Spleen (tissue), 11 donors: ENCODE data around the gene WNK1. TPM values are rescaled to one million over a fixed set of nuclear protein-coding genes. Genes with fewer than 3 reads are reported as not detected.

Experiments used
- DNase-seq: peaks from one replicate; pipeline ENCODE4 v3.0.0-alpha.2; 2020
- H3K27ac ChIP-seq, 8 donors: fragments of 200-600 bp; sonication (generic) in 7 of 8; 1 replicate in 4 of 8; 2 replicates in 4 of 8; pipeline versions ENCODE4 v1.5.0 to v1.8.0; 2016 to 2021; ENCODE audit warnings: inconsistent platforms in 4 of 8, mild to moderate bottlenecking in 4 of 8, moderate library complexity in 1 of 8
- H3K27me3 ChIP-seq, 7 donors: fragments of 200-600 bp; sonication (generic) in 6 of 7; replicated peaks in 1 of 7; 1 replicate in 4 of 7; 2 replicates in 3 of 7; pipeline versions ENCODE4 v1.5.0 to v1.8.0; 2016 to 2021; ENCODE audit warnings: inconsistent platforms in 3 of 7, mild to moderate bottlenecking in 1 of 7
- H3K36me3 ChIP-seq, 6 donors: fragments of 200-600 bp; sonication (generic) in 5 of 6; 1 replicate in 4 of 6; 2 replicates in 2 of 6; pipeline versions ENCODE4 v1.5.0 to v1.8.0; 2016 to 2021; ENCODE audit warnings: inconsistent platforms in 2 of 6
- H3K4me1 ChIP-seq, 6 donors: fragments of 200-600 bp; sonication (generic) in 5 of 6; 1 replicate in 3 of 6; 2 replicates in 3 of 6; pipeline versions ENCODE4 v1.5.0 to v1.8.0; 2016 to 2021; ENCODE audit warnings: inconsistent platforms in 3 of 6
- H3K4me3 ChIP-seq, 8 donors: fragments of 200-600 bp; sonication (generic) in 7 of 8; 1 replicate in 4 of 8; 2 replicates in 4 of 8; pipeline versions ENCODE4 v1.5.0 to v1.8.0; 2016 to 2021; ENCODE audit warnings: inconsistent platforms in 4 of 8, mild to moderate bottlenecking in 4 of 8, moderate library complexity in 2 of 8
- H3K9me3 ChIP-seq, 8 donors: fragments of 200-600 bp; sonication (generic) in 7 of 8; 1 replicate in 4 of 8; 2 replicates in 4 of 8; pipeline versions ENCODE4 v1.5.0 to v1.8.0; 2016 to 2021; ENCODE audit warnings: inconsistent platforms in 4 of 8
- CTCF ChIP-seq, 11 experiments: fragments of 200-600 bp in 7 of 11; fragments of 450-650 bp in 4 of 11; sonication (generic) in 4 of 11; IDR thresholded peaks in 8 of 11; conservative IDR thresholded peaks in 3 of 11; 1 replicate in 7 of 11; 2 replicates in 4 of 11; pipeline versions ENCODE4 v1.4.0 to v1.8.0; 2016 to 2021; ENCODE audit warnings: antibody characterized with exemption in 11 of 11, inconsistent platforms in 4 of 11, mild to moderate bottlenecking in 1 of 11
- POLR2A ChIP-seq, 3 donors: fragments of 450-650 bp; IDR thresholded peaks; one replicate each; pipeline ENCODE4 v1.5.1; 2017; ENCODE audit warnings: antibody characterized with exemption in 3 of 3, mild to moderate bottlenecking in 1 of 3
- POLR2AphosphoS5 ChIP-seq, 3 donors: sonication (generic); formaldehyde crosslinking; IDR thresholded peaks; one replicate each; pipeline ENCODE4 v1.5.1; 2017; ENCODE audit warnings: antibody characterized with exemption in 3 of 3
- WGBS, 5 donors: extraction: QIAGEN DNeasy Blood & Tissue Kit in 3 of 5; methylation state at CpG; one replicate each; pipeline versions ENCODE4 v1.1.5 to v1.1.7; 2013 to 2018; 5-methylcytosine and 5-hydroxymethylcytosine counted together
- intact Hi-C: fragments of 100-400 bp; cut with DNase I; formaldehyde crosslinking; loops from one replicate; pipeline ENCODE4 v1.15.0; 2023; ENCODE audit warnings: low total_unique reads
- polyA plus RNA-seq, 3 donors: library from polyadenylated mRNA; stranded (reverse); fragments of 200-250 nt; gene quantifications; one replicate each; pipeline ENCODE4 v1.2.1, GENCODE V29; 2013
- total RNA-seq, 7 donors: library from RNA; depleted of rRNA in 3 of 7; stranded (reverse); fragments of >200 nt in 3 of 7; fragmentation: NEBNext Ultra II Directional in 4 of 7; extraction: Animal tissue kit (Norgen Biotek cat#: 25700) in 4 of 7; gene quantifications; one replicate each; pipeline versions ENCODE4 v1.1.0 to v1.2.1, GENCODE V29; 2016 to 2021
- donor health status: healthy with polysubstance abuse.
- donor health status: DM: no; HTN: no; CAD: no; lungs with moderate emphysema.
- donor health status: DM: no; HTN: no; CAD: no.
- donor health status: Bipolar disorder and iron deficiency.
- donor health status: healthy.
- donor health status: DM: no; HTN: no; CAD: no.
- donor health status: DM: yes; HTN: yes; CAD: no.

The WNK1 gene
- total and polyA plus RNA-seq, 10 donors = 8.8 to 261 (median 202) TPM

GRCh38 chr12:726281-727140 is 25.9 kb upstream of the WNK1 start:
- 39 to 56% (median 47%) methylated on average over 5 of the region's 5 CpGs for WGBS, 5 donors
- H3K4me3 ChIP-seq = no peak overlapping the region
- no peaks in the 10 kb centered on the region for H3K9me3 ChIP-seq
- H3K27me3 ChIP-seq = no peaks in the 10 kb centered on the region
- H3K36me3 ChIP-seq = no peaks in the 10 kb centered on the region
- intact Hi-C loops = no loop called here
- H3K27ac ChIP-seq = peak overlapping the region in 3 of 8 donors; percentile 37 to 47 (median 42)
- H3K4me1 ChIP-seq = peaks cover 0 to 43% (median 20%) of the 10 kb centered on the region in 6 donors
- no peak for DNase-seq
- TF ChIP-seq POLR2AphosphoS5 (IDR thresholded peaks at IDR 0.05) = no peak
- TF ChIP-seq POLR2A (IDR thresholded peaks at IDR 0.05) = no peak
- TF ChIP-seq CTCF (IDR thresholded peaks at IDR 0.05 in 8 of 11, conservative IDR thresholded peaks at IDR 0.05 in 3 of 11) = no peak

GRCh38 chr12:727321-727720 is 25.1 kb upstream of the WNK1 start:
- no peaks in the 10 kb centered on the region for H3K36me3 ChIP-seq
- 86 to 96% (median 92%) methylated on average over 6 of the region's 6 CpGs for whole genome bisulfite sequencing, 5 donors
- TF ChIP-seq POLR2A (IDR thresholded peaks at IDR 0.05) (no peak), POLR2AphosphoS5 (IDR thresholded peaks at IDR 0.05) (no peak), CTCF (IDR thresholded peaks at IDR 0.05 in 8 of 11, conservative IDR thresholded peaks at IDR 0.05 in 3 of 11) (no peak)

GRCh38 chr12:728781-729180 is 23.6 kb upstream of the WNK1 start:
- intact Hi-C loops = no loop called here
- no peak for TF ChIP-seq CTCF (IDR thresholded peaks at IDR 0.05 in 8 of 11, conservative IDR thresholded peaks at IDR 0.05 in 3 of 11)
- no peak for TF ChIP-seq POLR2A (IDR thresholded peaks at IDR 0.05)
- no peak for TF ChIP-seq POLR2AphosphoS5 (IDR thresholded peaks at IDR 0.05)
- Histone ChIP-seq H3K4me3 (no peak overlapping the region), H3K36me3 (no peaks in the 10 kb centered on the region), H3K27ac (peak overlapping the region in 7 of 8 donors; percentile 38 to 78 (median 58)), H3K27me3 (no peaks in the 10 kb centered on the region), H3K4me1 (peaks cover 0 to 40% (median 20%) of the 10 kb centered on the region in 6 donors), H3K9me3 (no peaks in the 10 kb centered on the region)
- DNase-seq = no peak
- WGBS, 5 donors = 16 to 47% (median 34%) methylated on average over 2 of the region's 2 CpGs

More at GRCh38 chr12:727321-727720, 25.1 kb upstream of the WNK1 start:
- Histone ChIP-seq H3K9me3 (no peaks in the 10 kb centered on the region), H3K27me3 (no peaks in the 10 kb centered on the region), H3K4me1 (peaks cover 0 to 43% (median 20%) of the 10 kb centered on the region in 6 donors), H3K4me3 (no peak overlapping the region), H3K27ac (no peak overlapping the region)
- intact Hi-C loops = no loop called here
- DNase-seq = no peak

- peak overlapping the region in 7 of 8 donors; percentile 38 to 78 (median 58) for H3K27ac ChIP-seq
- H3K36me3 ChIP-seq = no peaks in the 10 kb centered on the region
- intact Hi-C loops = no loop called here
- no peak overlapping the region for H3K4me3 ChIP-seq
- H3K4me1 ChIP-seq = peaks cover 0 to 36% (median 16%) of the 10 kb centered on the region in 6 donors
- no peak for DNase-seq
- no peaks in the 10 kb centered on the region for H3K9me3 ChIP-seq
- TF ChIP-seq POLR2AphosphoS5 (IDR thresholded peaks at IDR 0.05) (no peak), POLR2A (IDR thresholded peaks at IDR 0.05) (no peak), CTCF (IDR thresholded peaks at IDR 0.05 in 8 of 11, conservative IDR thresholded peaks at IDR 0.05 in 3 of 11) (no peak)
- no peaks in the 10 kb centered on the region for H3K27me3 ChIP-seq
Measured at GRCh38 chr12:729221-729620, 23.2 kb upstream of the WNK1 start.
